Neuronal stem cell (in vitro differentiated cells): ENCODE results near the gene RDH16.
"Not testable (repeated sequence)": the region's sequence is repeated elsewhere in the genome, so short reads cannot be mapped to it uniquely, and the experiment has no call there.

Experiments used
- DNase-seq: peaks from one replicate; pipeline ENCODE4 v3.0.0-alpha.2; 2013; ENCODE audit warnings: low spot score
- H2AFZ ChIP-seq: one replicate; pipeline ENCODE4 v1.6.1; 2013; ENCODE audit warnings: mild to moderate bottlenecking, low read length, inconsistent platforms
- H2AK5ac ChIP-seq: 2 replicates; pipeline ENCODE4 v1.6.1; 2013; ENCODE audit warnings: low read depth, mild to moderate bottlenecking, inconsistent platforms, low read length, moderate library complexity, mixed read lengths
- H2BK120ac ChIP-seq: 2 replicates; pipeline ENCODE4 v1.6.1; 2013; ENCODE audit warnings: low read depth, mild to moderate bottlenecking, inconsistent platforms, low read length, moderate library complexity, mixed read lengths
- H2BK12ac ChIP-seq: one replicate; pipeline ENCODE4 v1.6.1; 2013; ENCODE audit warnings: low read length, inconsistent platforms
- H2BK15ac ChIP-seq: 2 replicates; pipeline ENCODE4 v1.6.1; 2013; ENCODE audit warnings: mild to moderate bottlenecking, low read length, inconsistent platforms, mixed read lengths
- H2BK5ac ChIP-seq: one replicate; pipeline ENCODE4 v1.6.1; 2013; ENCODE audit warnings: inconsistent platforms, mild to moderate bottlenecking, low read length, moderate library complexity
- H3K14ac ChIP-seq: one replicate; pipeline ENCODE4 v1.6.1; 2013; ENCODE audit warnings: low read length, inconsistent platforms
- H3K18ac ChIP-seq: 2 replicates; pipeline ENCODE4 v1.6.1; 2013; ENCODE audit warnings: low read length, inconsistent platforms
- H3K23ac ChIP-seq: 2 replicates; pipeline ENCODE4 v1.6.1; 2013; ENCODE audit warnings: low read depth, mild to moderate bottlenecking, mixed read lengths, low read length, inconsistent platforms; ENCODE audit not compliant: poor library complexity
- H3K27ac ChIP-seq: replicated peaks from 3 replicates; pipeline ENCODE4 v1.5.1; 2013; ENCODE audit warnings: low read length, inconsistent platforms
- H3K27me3 ChIP-seq, 3 experiments: 2 replicates each; pipeline ENCODE4 v1.6.1; 2013; ENCODE audit warnings: low read length in 3 of 3, mild to moderate bottlenecking in 2 of 3, inconsistent platforms in 1 of 3, low read depth in 1 of 3, mixed read lengths in 1 of 3, moderate library complexity in 1 of 3; ENCODE audit not compliant: control insufficient read depth in 3 of 3, insufficient read depth in 3 of 3
- H3K36me3 ChIP-seq, 2 donors: replicated peaks in 1 of 2; 2 replicates each; pipeline ENCODE4 v1.6.1; 2013; ENCODE audit warnings: low read length in 2 of 2; ENCODE audit not compliant: control insufficient read depth in 2 of 2, insufficient read depth in 2 of 2
- H3K4ac ChIP-seq: 2 replicates; pipeline ENCODE4 v1.6.1; 2013; ENCODE audit warnings: inconsistent platforms, mild to moderate bottlenecking, low read length, moderate library complexity
- H3K4me1 ChIP-seq, 2 donors: 1 replicate in 1 of 2; 2 replicates in 1 of 2; pipeline ENCODE4 v1.6.1; 2013; ENCODE audit warnings: low read length in 2 of 2, low read depth in 1 of 2; ENCODE audit not compliant: control insufficient read depth in 2 of 2, insufficient read depth in 1 of 2
- H3K4me2 ChIP-seq: one replicate; pipeline ENCODE4 v1.6.1; 2013; ENCODE audit warnings: mild to moderate bottlenecking, low read length, inconsistent platforms; ENCODE audit not compliant: insufficient read depth, poor library complexity, severe bottlenecking
- H3K4me3 ChIP-seq, 2 donors: 2 replicates each; pipeline ENCODE4 v1.5.1; 2013; ENCODE audit warnings: low read length in 2 of 2, mild to moderate bottlenecking in 2 of 2, inconsistent platforms in 1 of 2, moderate library complexity in 1 of 2
- H3K79me1 ChIP-seq: one replicate; pipeline ENCODE4 v1.6.1; 2013; ENCODE audit warnings: low read depth, mild to moderate bottlenecking, inconsistent platforms, low read length, moderate library complexity
- H3K9ac ChIP-seq: one replicate; pipeline ENCODE4 v1.6.1; 2013; ENCODE audit warnings: mild to moderate bottlenecking, low read depth, low read length, inconsistent platforms; ENCODE audit not compliant: poor library complexity
- H3K9me3 ChIP-seq, 2 donors: replicated peaks in 1 of 2; 2 replicates each; pipeline versions ENCODE3 to v1.6.1; 2013; ENCODE audit warnings: low read length in 2 of 2, mild to moderate bottlenecking in 2 of 2, inconsistent platforms in 1 of 2, low read depth in 1 of 2, mixed read lengths in 1 of 2, moderate library complexity in 1 of 2; ENCODE audit not compliant: control insufficient read depth in 2 of 2, insufficient read depth in 1 of 2
- H4K8ac ChIP-seq: one replicate; pipeline ENCODE4 v1.6.1; 2013; ENCODE audit warnings: low read depth, mild to moderate bottlenecking, inconsistent platforms, low read length, moderate library complexity
- H4K91ac ChIP-seq: one replicate; pipeline ENCODE4 v1.6.1; 2013; ENCODE audit warnings: low read length, low read depth, mild to moderate bottlenecking, inconsistent platforms; ENCODE audit not compliant: poor library complexity
- WGBS, 2 donors: extraction: QIAGEN DNeasy Blood & Tissue Kit; methylation state at CpG; one replicate each; pipeline ENCODE4 v1.1.7; 2013; ENCODE audit warnings: missing lambda C conversion rate in 2 of 2, mixed read lengths in 1 of 2; ENCODE audit not compliant: insufficient read length in 2 of 2, insufficient replicate concordance in 1 of 2; ENCODE audit errors: extremely low coverage in 2 of 2; 5-methylcytosine and 5-hydroxymethylcytosine counted together

The RDH16 gene

GRCh38 chr12:56979628-56980027 is 22.2 kb upstream of the RDH16 start:
- H3K27me3 ChIP-seq = no peaks in the 10 kb centered on the region
- no CpG with 5 or more reads among the region's 3 CpGs for WGBS, 2 donors
- no peak overlapping the region for H3K9ac ChIP-seq

GRCh38 chr12:56978397-56979138 is 21.2 kb upstream of the RDH16 start:
- Histone ChIP-seq H2BK5ac (no peak overlapping the region), H4K91ac (no peak overlapping the region), H3K14ac (no peak overlapping the region), H4K8ac (no peak overlapping the region), H2BK120ac (no peak overlapping the region), H2AFZ (no peak overlapping the region), H3K9me3 (no peaks in the 10 kb centered on the region), H3K9ac (no peak overlapping the region), H3K27ac (no peak overlapping the region), H3K4me1 (no peaks in the 10 kb centered on the region), H3K4me2 (no peak overlapping the region), H3K4me3 (no peak overlapping the region), H2BK12ac (no peak overlapping the region), H3K79me1 (no peaks in the 10 kb centered on the region), H2AK5ac (no peak overlapping the region), H3K18ac (no peak overlapping the region), H3K36me3 (peaks cover 0 to 3% of the 10 kb centered on the region in 2 donors), H3K27me3 (no peaks in the 10 kb centered on the region), H3K4ac (no peak overlapping the region), H3K23ac (no peak overlapping the region), H2BK15ac (no peak overlapping the region)
- no peak for DNase-seq
- no CpG with 5 or more reads among the region's 3 CpGs for WGBS, 2 donors

More at GRCh38 chr12:56979628-56980027, 22.2 kb upstream of the RDH16 start:
- H3K79me1 ChIP-seq = no peaks in the 10 kb centered on the region
- no peak overlapping the region for H2BK12ac ChIP-seq
- H3K18ac ChIP-seq = no peak overlapping the region
- no peak overlapping the region for H2AFZ ChIP-seq
- DNase-seq = no peak
- no peak overlapping the region for H2BK15ac ChIP-seq
- H3K23ac ChIP-seq = no peak overlapping the region
- no peak overlapping the region for H2BK5ac ChIP-seq
- H3K4ac ChIP-seq = no peak overlapping the region
- H2BK120ac ChIP-seq = no peak overlapping the region
- no peak overlapping the region for H2AK5ac ChIP-seq
- H3K14ac ChIP-seq = no peak overlapping the region
- no peaks in the 10 kb centered on the region for H3K4me1 ChIP-seq
- H3K4me3 ChIP-seq = no peak overlapping the region
- H3K27ac ChIP-seq = no peak overlapping the region
- H3K4me2 ChIP-seq = no peak overlapping the region
- H4K8ac ChIP-seq = no peak overlapping the region
- H3K9me3 ChIP-seq = no peaks in the 10 kb centered on the region
- H3K36me3 ChIP-seq = peaks cover 0 to 3% of the 10 kb centered on the region in 2 donors
- H4K91ac ChIP-seq = no peak overlapping the region

DNA sequence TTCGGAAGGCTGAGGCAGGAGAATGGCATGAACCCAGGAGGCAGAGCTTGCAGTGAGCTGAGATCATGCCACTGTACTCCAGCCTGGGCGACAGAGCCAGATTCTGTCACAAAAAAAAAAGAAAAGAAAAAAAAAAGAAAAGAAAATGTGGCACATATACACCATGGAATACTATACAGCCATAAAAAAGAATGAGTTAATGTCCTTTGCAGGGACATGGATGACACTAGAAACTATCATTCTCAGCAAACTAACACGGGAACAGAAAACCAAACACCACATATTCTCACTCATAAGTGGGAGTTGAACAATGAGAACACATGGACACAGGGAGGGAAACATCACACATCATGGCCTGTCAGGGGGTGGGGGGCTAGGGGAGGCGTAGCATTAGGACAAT is 20.0 kb upstream of the RDH16 start:
- H3K9me3 ChIP-seq, H3K4me2 ChIP-seq, H2AFZ ChIP-seq, H4K91ac ChIP-seq, H2BK5ac ChIP-seq, H2BK120ac ChIP-seq, H3K14ac ChIP-seq, H2AK5ac ChIP-seq, H3K79me1 ChIP-seq, H3K27me3 ChIP-seq, H3K23ac ChIP-seq, H3K4me1 ChIP-seq, H4K8ac ChIP-seq, H2BK12ac ChIP-seq, DNase-seq, H3K36me3 ChIP-seq, H3K9ac ChIP-seq, H2BK15ac ChIP-seq, H3K4ac ChIP-seq, H3K4me3 ChIP-seq, H3K27ac ChIP-seq, H3K18ac ChIP-seq: not testable (repeated sequence)
- WGBS, 2 donors = no CpG with 5 or more reads among the region's 4 CpGs

- not testable (repeated sequence) for H4K91ac ChIP-seq, H2BK15ac ChIP-seq, H3K27ac ChIP-seq, H3K36me3 ChIP-seq, H3K27me3 ChIP-seq, H3K14ac ChIP-seq, H3K9ac ChIP-seq, H3K4ac ChIP-seq, H2BK120ac ChIP-seq, H2AK5ac ChIP-seq, H3K9me3 ChIP-seq, H3K4me3 ChIP-seq, H2AFZ ChIP-seq, H2BK5ac ChIP-seq, H4K8ac ChIP-seq, H3K23ac ChIP-seq, H2BK12ac ChIP-seq, H3K18ac ChIP-seq, H3K4me1 ChIP-seq, DNase-seq, H3K4me2 ChIP-seq, H3K79me1 ChIP-seq
- WGBS, 2 donors = no CpG with 5 or more reads among the region's 3 CpGs
Measured at GRCh38 chr12:56974224-56974623, 16.8 kb upstream of the RDH16 start.
